ENCODE results near the gene GRIA1. TPM values are rescaled to one million over a fixed set of nuclear protein-coding genes. Genes with fewer than 3 reads are reported as not detected.

The GRIA1 gene
- total RNA-seq = 1 to 10 TPM in 1 of 2 donors, not detected in 1; 1.2 TPM
- 6.4 TPM for polyA plus RNA-seq (2013, experiment 1 of 2)
- polyA plus RNA-seq (2013, experiment 2 of 2) = 7.5 TPM
- long read RNA-seq, experiment 1 = 0 reads
- long read RNA-seq, experiment 2, partial matches to known transcripts = 0 of 1 reads
- long read RNA-seq, experiment 2, other reads (novel, unspliced or antisense) = 0 of 1 reads
- long read RNA-seq, experiment 3 = 0 reads
- long read RNA-seq, experiment 4 = 0 reads

DNA sequence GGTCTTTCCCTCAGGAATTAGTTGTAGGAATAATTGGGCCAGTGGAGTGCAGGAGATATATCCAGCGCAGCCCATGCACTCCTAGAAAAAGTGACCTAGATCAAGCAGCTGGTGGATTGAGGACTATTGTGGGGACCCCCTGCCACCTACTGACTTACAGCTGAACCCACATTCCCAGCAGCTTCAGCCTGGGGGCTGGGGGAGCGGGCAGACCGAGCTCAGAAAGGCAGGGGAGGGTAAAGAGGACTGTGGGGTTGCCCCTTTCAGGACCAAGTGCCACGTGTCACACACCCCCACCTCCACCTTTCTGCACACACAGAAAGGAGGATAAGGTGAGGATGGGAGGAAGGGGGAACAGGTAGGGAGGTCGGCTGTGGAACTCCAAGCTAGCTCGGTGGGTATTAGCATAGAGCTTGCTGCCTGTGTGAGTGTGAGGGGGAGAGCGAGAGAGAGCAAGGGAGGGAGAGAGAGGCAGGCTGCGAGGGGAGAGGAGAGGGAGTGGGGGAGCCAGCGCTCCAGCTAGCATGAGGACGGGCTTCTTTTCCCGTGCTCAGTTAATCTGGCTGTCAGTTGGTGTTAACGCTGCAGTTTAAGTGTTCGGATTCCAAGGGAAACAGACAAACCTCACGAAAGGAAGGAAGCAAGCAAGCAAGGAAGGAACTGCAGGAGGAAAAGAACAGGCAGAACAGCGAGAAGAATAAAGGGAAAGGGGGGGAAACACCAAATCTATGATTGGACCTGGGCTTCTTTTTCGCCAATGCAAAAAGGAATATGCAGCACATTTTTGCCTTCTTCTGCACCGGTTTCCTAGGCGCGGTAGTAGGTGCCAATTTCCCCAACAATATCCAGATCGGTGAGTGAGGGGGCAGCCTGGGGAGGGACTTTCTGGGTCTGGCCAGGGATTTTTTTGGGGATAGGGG is at the start of gene GRIA1:
TSS of gene GRIA1 (plus strand) at position 553 of the 920 bp plus-strand sequence.
- peaks cover 48% of the 10 kb centered on the region for H3K27me3 Mint-ChIP-seq (ENCODE audit: insufficient read depth)
- DNase-seq = peak; percentile 82
- 12 to 26% methylated on average over 10 to 18 of the region's 20 CpGs for WGBS, 2 experiments (ENCODE audit: insufficient coverage in 1 of 2, insufficient read length in 1 of 2)

DNA sequence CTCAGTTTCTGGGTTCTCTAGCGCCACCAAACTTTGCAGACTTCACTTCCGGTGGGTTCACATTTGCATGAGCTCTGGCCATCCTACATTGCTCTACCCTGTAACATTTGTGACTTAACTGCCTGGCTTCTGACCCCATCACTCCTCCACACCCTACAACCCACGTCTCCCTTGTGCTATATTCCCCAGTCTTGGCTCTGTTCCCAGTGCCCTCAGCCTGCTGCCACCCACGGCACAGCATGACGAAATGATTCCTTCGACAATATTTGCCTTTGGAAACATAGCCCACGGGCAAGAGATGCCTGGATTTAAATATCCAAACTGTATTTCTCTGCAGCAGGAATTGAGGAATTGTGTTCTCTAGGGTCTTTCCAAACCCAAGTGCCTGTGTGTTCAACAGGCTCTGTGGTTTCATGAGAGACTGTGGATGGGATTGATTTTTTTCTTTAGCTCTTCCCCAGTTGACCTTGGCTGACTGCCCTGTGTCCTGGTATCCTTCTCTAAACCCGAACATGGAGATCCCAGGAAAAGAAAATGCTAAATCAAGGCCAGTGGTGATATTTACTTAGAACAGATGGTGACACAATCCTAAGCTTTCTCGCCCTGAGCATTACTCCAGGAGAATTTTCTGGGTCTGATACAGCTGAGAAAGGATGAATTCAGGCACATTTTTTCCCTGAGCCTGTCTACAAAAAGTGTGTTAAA is 44.4 kb upstream of the GRIA1 start:
- WGBS, 2 experiments (ENCODE audit: insufficient coverage in 1 of 2, insufficient read length in 1 of 2) = 82 to 90% methylated on average over 9 of the region's 9 CpGs
- Mint-ChIP-seq H3K27ac (no peak overlapping the region), H3K4me3 (no peak overlapping the region), H3K36me3 (ENCODE audit: low read depth) (no peaks in the 10 kb centered on the region), H3K27me3 (ENCODE audit: insufficient read depth) (peaks cover 7% of the 10 kb centered on the region), H3K9me3 (no peaks in the 10 kb centered on the region), H3K4me1 (peaks cover 21% of the 10 kb centered on the region)
- no peak for DNase-seq
- Histone ChIP-seq H3K9me3 (ENCODE audit: control insufficient read depth, low read length) (no peaks in the 10 kb centered on the region), H3K36me3 (ENCODE audit: control insufficient read depth, insufficient read depth, low read length) (no peaks in the 10 kb centered on the region), H3K4me3 (ENCODE audit: low read length) (no peak overlapping the region), H3K27ac (ENCODE audit: low read depth, low read length) (no peak overlapping the region), H3K27me3 (ENCODE audit: control insufficient read depth, insufficient read depth, low read length, poor library complexity, severe bottlenecking) (no peaks in the 10 kb centered on the region), H3K4me1 (ENCODE audit: control insufficient read depth, insufficient read depth, low read length) (no peaks in the 10 kb centered on the region), H3K9ac (ENCODE audit: extremely low read depth, low read length, poor library complexity, severe bottlenecking) (no peak overlapping the region)
- TF ChIP-seq, protein P1, sequence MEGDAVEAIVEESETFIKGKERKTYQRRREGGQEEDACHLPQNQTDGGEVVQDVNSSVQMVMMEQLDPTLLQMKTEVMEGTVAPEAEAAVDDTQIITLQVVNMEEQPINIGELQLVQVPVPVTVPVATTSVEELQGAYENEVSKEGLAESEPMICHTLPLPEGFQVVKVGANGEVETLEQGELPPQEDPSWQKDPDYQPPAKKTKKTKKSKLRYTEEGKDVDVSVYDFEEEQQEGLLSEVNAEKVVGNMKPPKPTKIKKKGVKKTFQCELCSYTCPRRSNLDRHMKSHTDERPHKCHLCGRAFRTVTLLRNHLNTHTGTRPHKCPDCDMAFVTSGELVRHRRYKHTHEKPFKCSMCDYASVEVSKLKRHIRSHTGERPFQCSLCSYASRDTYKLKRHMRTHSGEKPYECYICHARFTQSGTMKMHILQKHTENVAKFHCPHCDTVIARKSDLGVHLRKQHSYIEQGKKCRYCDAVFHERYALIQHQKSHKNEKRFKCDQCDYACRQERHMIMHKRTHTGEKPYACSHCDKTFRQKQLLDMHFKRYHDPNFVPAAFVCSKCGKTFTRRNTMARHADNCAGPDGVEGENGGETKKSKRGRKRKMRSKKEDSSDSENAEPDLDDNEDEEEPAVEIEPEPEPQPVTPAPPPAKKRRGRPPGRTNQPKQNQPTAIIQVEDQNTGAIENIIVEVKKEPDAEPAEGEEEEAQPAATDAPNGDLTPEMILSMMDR (conservative IDR thresholded peaks at IDR 0.05) = no peak

More for the DNA sequence above, at the start of gene GRIA1:
- H3K9me3 Mint-ChIP-seq = no peaks in the 10 kb centered on the region
- peak within 1 kb of the TSS; percentile 70 for H3K4me3 ChIP-seq (ENCODE audit: low read length)
- H3K27ac Mint-ChIP-seq = no peak within 1 kb of the TSS
- no peaks in the 10 kb centered on the region for H3K36me3 Mint-ChIP-seq (ENCODE audit: low read depth)
- TF ChIP-seq, protein P1 (conservative IDR thresholded peaks at IDR 0.05) = no peak
- H3K4me1 Mint-ChIP-seq = peaks cover 20% of the 10 kb centered on the region
- H3K36me3 ChIP-seq (ENCODE audit: control insufficient read depth, insufficient read depth, low read length) = no peaks in the 10 kb centered on the region
- peaks cover 33% of the 10 kb centered on the region for H3K27me3 ChIP-seq (ENCODE audit: control insufficient read depth, insufficient read depth, low read length, poor library complexity, severe bottlenecking)
- H3K9ac ChIP-seq (ENCODE audit: extremely low read depth, low read length, poor library complexity, severe bottlenecking) = no peak within 1 kb of the TSS
- no peaks in the 10 kb centered on the region for H3K9me3 ChIP-seq (ENCODE audit: control insufficient read depth, low read length)
- peak within 1 kb of the TSS; percentile 43 for H3K4me3 Mint-ChIP-seq
- no peak within 1 kb of the TSS for H3K27ac ChIP-seq (ENCODE audit: low read depth, low read length)
- H3K4me1 ChIP-seq (ENCODE audit: control insufficient read depth, insufficient read depth, low read length) = no peaks in the 10 kb centered on the region

DNA sequence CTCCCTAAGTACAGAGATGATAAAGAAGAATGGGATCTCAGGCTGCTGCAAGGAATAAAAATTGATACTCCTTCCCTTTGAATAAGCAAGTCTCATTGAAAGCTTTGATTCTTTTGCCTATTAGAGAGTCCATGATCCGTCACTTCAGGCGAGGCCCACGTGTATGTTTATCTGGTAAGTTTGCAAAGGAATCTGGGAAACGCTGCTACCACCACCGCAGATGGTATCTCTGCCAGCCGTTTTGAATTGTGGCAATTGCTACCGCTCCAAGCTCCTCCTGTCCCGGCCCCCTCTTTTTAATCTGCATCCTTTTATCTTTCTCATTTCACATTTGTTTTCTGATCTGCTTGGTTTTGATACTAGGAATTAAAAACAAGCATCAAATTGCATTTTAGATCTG is 42.9 kb upstream of the GRIA1 start:
- Mint-ChIP-seq H3K4me1 (peaks cover 20% of the 10 kb centered on the region), H3K27me3 (ENCODE audit: insufficient read depth) (peaks cover 13% of the 10 kb centered on the region), H3K9me3 (no peaks in the 10 kb centered on the region), H3K4me3 (no peak overlapping the region), H3K27ac (no peak overlapping the region), H3K36me3 (ENCODE audit: low read depth) (no peaks in the 10 kb centered on the region)
- DNase-seq = no peak
- 91 to 95% methylated on average over 8 of the region's 8 CpGs for WGBS, 2 experiments (ENCODE audit: insufficient coverage in 1 of 2, insufficient read length in 1 of 2)
- Histone ChIP-seq H3K27me3 (ENCODE audit: control insufficient read depth, insufficient read depth, low read length, poor library complexity, severe bottlenecking) (no peaks in the 10 kb centered on the region), H3K4me3 (ENCODE audit: low read length) (no peak overlapping the region), H3K9me3 (ENCODE audit: control insufficient read depth, low read length) (no peaks in the 10 kb centered on the region), H3K36me3 (ENCODE audit: control insufficient read depth, insufficient read depth, low read length) (no peaks in the 10 kb centered on the region), H3K9ac (ENCODE audit: extremely low read depth, low read length, poor library complexity, severe bottlenecking) (no peak overlapping the region), H3K4me1 (ENCODE audit: control insufficient read depth, insufficient read depth, low read length) (no peaks in the 10 kb centered on the region), H3K27ac (ENCODE audit: low read depth, low read length) (no peak overlapping the region)
- TF ChIP-seq, protein P1 (conservative IDR thresholded peaks at IDR 0.05) = no peak

All from endodermal cell (in vitro differentiated cells).